Activated CD4-positive, alpha-beta T cell treated with anti-CD3 and anti-CD28 coated beads for 1 hour (primary cell): Measurements from ENCODE around the gene FREM2.

Source experiments
- DNase-seq: peaks from one replicate; pipeline ENCODE4 v3.0.0-alpha.2; 2020

Gene FREM2

GRCh38 chr13:38686577-38687245 is at the start of gene FREM2:
TSS of gene FREM2 (plus strand) at chr13:38687077. CDS start at chr13:38687345, 268 bp downstream.
- no peak for DNase-seq

GRCh38 chr13:38637576-38637975 is 49.3 kb upstream of the FREM2 start:
- no peak for DNase-seq

GRCh38 chr13:38641164-38641948 is 45.5 kb upstream of the FREM2 start:
- DNase-seq = no peak

- no peak for DNase-seq
Observed at GRCh38 chr13:38647312-38647711, 39.6 kb upstream of the FREM2 start.

- no peak for DNase-seq
Observed at GRCh38 chr13:38648912-38649311, 38.0 kb upstream of the FREM2 start.

- DNase-seq = no peak
Observed at GRCh38 chr13:38656699-38657098, 30.2 kb upstream of the FREM2 start.

- DNase-seq = no peak
Observed at GRCh38 chr13:38657191-38657590, 29.7 kb upstream of the FREM2 start.

GRCh38 chr13:38658906-38659305 is 28.0 kb upstream of the FREM2 start:
- DNase-seq = no peak

GRCh38 chr13:38661010-38661675 is 25.7 kb upstream of the FREM2 start:
- DNase-seq = no peak

- DNase-seq = no peak
Observed at GRCh38 chr13:38662362-38662761, 24.5 kb upstream of the FREM2 start.

- no peak for DNase-seq
Observed at GRCh38 chr13:38664906-38665305, 22.0 kb upstream of the FREM2 start.

GRCh38 chr13:38667526-38668109 is 19.3 kb upstream of the FREM2 start:
- DNase-seq = no peak

GRCh38 chr13:38669234-38669964 is 17.5 kb upstream of the FREM2 start:
- DNase-seq = no peak

- no peak for DNase-seq
Observed at GRCh38 chr13:38670627-38671026, 16.2 kb upstream of the FREM2 start.

GRCh38 chr13:38671980-38672379 is 14.9 kb upstream of the FREM2 start:
- no peak for DNase-seq

GRCh38 chr13:38674208-38674607 is 12.7 kb upstream of the FREM2 start:
- DNase-seq = no peak

- no peak for DNase-seq
Observed at GRCh38 chr13:38680912-38681311, 6.0 kb upstream of the FREM2 start.

GRCh38 chr13:38684714-38685113 is 2.2 kb upstream of the FREM2 start:
- DNase-seq = no peak

GRCh38 chr13:38685431-38685830 is 1.4 kb upstream of the FREM2 start:
- no peak for DNase-seq

GRCh38 chr13:38685974-38686576 is 802 bp upstream of the FREM2 start:
- no peak for DNase-seq

- no peak for DNase-seq
Observed at GRCh38 chr13:38687246-38688229, 661 bp downstream of the FREM2 start.
